ENCODE data around the gene HRCT1.

Gene HRCT1

GRCh38 chr9:35948901-35949318, 42.9 kb downstream of the HRCT1 start:
- DNase-seq (ENCODE audit: extremely low read depth, low read depth), result no peak
- no peak for TF ChIP-seq CTCF (IDR thresholded peaks at IDR 0.05; ENCODE audit: low read depth, low read length)

- TF ChIP-seq CTCF (IDR thresholded peaks at IDR 0.05; ENCODE audit: low read depth, low read length), result no peak
- no peak for DNase-seq (ENCODE audit: extremely low read depth, low read depth)
Observed at GRCh38 chr9:35951736-35952135, 45.7 kb downstream of the HRCT1 start.

- no peak for TF ChIP-seq CTCF (IDR thresholded peaks at IDR 0.05; ENCODE audit: low read depth, low read length)
- no peak for DNase-seq (ENCODE audit: extremely low read depth, low read depth)
Observed at GRCh38 chr9:35952526-35953191, 46.7 kb downstream of the HRCT1 start.

GRCh38 chr9:35954942-35955546, 49.0 kb downstream of the HRCT1 start:
- DNase-seq (ENCODE audit: extremely low read depth, low read depth), result peak; percentile 64

GRCh38 chr9:35956651-35957050, 50.6 kb downstream of the HRCT1 start:
- no peak for TF ChIP-seq CTCF (IDR thresholded peaks at IDR 0.05; ENCODE audit: low read depth, low read length)
- DNase-seq (ENCODE audit: extremely low read depth, low read depth), result no peak

More at GRCh38 chr9:35954942-35955546, 49.0 kb downstream of the HRCT1 start:
- TF ChIP-seq CTCF (IDR thresholded peaks at IDR 0.05; ENCODE audit: low read depth, low read length), result peak; percentile 85
